C4-2B (cell line): ENCODE data around the gene RPS6KA1.

Experiments used
- H3K27ac ChIP-seq: fragments of 450-650 bp; 2 replicates; pipeline ENCODE4 v1.5.1; 2017
- CTCF ChIP-seq: fragments of 450-650 bp; conservative IDR thresholded peaks from 2 replicates; pipeline ENCODE4 v1.5.1; 2017; ENCODE audit warnings: mild to moderate bottlenecking
- ZFX ChIP-seq: fragments of 450-650 bp; IDR thresholded peaks from 2 replicates; pipeline ENCODE4 v1.6.1; 2017

RPS6KA1 gene

DNA sequence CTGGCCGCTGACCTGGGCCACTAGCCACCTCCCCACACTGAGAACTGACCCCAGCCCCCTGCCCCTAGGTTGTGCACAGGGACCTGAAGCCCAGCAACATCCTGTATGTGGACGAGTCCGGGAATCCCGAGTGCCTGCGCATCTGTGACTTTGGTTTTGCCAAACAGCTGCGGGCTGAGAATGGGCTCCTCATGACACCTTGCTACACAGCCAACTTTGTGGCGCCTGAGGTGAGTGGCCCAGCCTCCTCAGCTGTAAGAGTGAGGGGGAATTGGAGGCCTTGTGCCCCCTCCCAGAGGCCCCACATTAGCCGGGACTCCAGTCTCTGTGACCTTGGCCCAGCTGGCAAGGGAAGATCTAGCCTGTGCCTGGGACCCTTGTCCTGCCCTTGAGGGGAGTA lies 41.8 kb downstream of the RPS6KA1 start:
- TF ChIP-seq ZFX: no peak
- no peak for TF ChIP-seq CTCF
- no peak overlapping the region for H3K27ac ChIP-seq

- TF ChIP-seq ZFX (no peak), CTCF (no peak)
- no peak overlapping the region for H3K27ac ChIP-seq
These were observed 44.5 kb downstream of the RPS6KA1 start for GRCh38 chr1:26574018-26574417.

GRCh38 chr1:26574719-26575251 lies 45.2 kb downstream of the RPS6KA1 start:
- TF ChIP-seq CTCF (no peak), ZFX (no peak)
- no peak overlapping the region for H3K27ac ChIP-seq

GRCh38 chr1:26575348-26575747 lies 45.8 kb downstream of the RPS6KA1 start:
- H3K27ac ChIP-seq: no peak overlapping the region
- TF ChIP-seq CTCF: no peak
- TF ChIP-seq ZFX: no peak

DNA sequence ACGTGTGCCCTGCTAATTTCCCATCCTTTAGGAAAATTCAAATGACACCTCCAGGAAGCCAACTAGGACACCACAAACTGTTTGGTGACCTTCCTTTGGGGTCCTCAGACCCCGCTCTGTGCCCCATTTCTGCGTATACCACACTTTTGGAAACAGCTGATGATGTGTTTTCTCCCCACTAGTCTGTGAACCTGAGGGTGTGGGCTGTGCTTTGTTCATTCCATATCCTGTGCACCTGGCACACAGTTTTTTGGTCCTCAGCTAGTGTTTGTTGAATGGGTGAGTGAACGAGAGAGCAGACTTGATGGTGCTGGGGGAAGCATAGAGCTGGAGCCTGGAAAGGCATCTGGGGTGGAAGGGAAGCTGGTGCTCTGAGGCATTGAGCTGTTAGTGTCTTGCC lies 48.6 kb downstream of the RPS6KA1 start:
- H3K27ac ChIP-seq: no peak overlapping the region
- TF ChIP-seq CTCF (no peak), ZFX (no peak)

GRCh38 chr1:26579681-26580111 lies 50.1 kb downstream of the RPS6KA1 start:
- TF ChIP-seq CTCF (no peak), ZFX (no peak)
- H3K27ac ChIP-seq: no peak overlapping the region

- H3K27ac ChIP-seq: no peak overlapping the region
- TF ChIP-seq CTCF: no peak
These were observed 50.6 kb downstream of the RPS6KA1 start for GRCh38 chr1:26580116-26580515.
